HL-60/S4 treated with retinoic acid at 250 ng/mL for 4 days and 3 days (cell line): Measurements from ENCODE around the gene STAT5B.

Experiments used
- in situ Hi-C: fragments of 300-500 bp; cut with MboI; formaldehyde crosslinking; loops from 2 replicates; pipeline ENCODE4 v1.7.0; 2022; ENCODE audit warnings: low sequenced_read_pairs

Gene STAT5B

DNA sequence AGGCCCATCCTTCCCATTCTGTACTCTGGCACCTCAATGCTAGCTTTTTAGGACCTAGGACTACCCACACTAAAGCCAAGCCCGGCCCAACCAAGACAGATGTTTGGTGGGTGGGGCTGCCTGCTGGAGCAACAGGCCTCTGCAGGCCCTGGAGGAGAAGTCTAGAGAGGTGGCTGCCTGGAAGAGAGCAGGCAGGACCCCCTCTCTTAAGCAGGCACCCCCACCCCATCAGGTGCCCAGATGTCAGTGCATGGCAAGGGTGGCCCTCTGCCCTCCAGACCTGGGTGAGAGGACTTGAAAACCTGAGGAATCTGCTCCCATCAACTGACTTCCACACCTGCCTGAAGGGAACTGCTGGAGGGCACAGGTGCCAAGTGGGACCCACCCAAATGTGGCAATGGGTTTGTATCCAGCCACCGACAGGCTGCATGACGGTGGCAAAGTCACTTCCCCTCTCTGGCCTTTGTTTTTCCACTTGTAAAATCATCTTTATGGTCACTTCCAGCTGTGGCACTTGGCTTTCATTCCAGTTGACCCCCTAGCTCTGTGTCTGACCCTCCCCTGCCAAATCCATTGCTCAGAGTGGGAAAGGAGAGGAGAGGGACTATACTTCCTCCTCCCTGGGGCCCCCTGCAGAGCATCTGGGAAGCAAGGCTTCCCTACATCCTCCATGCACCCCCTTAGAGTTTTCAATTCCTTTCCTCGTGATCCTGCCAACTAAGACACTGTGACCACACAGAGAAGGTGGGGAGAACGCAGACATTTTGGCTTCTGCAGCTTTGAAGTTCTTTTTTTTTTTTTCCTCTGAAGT lies 10.4 kb upstream of the STAT5B start:
- in situ Hi-C loops, result no loop called here

DNA sequence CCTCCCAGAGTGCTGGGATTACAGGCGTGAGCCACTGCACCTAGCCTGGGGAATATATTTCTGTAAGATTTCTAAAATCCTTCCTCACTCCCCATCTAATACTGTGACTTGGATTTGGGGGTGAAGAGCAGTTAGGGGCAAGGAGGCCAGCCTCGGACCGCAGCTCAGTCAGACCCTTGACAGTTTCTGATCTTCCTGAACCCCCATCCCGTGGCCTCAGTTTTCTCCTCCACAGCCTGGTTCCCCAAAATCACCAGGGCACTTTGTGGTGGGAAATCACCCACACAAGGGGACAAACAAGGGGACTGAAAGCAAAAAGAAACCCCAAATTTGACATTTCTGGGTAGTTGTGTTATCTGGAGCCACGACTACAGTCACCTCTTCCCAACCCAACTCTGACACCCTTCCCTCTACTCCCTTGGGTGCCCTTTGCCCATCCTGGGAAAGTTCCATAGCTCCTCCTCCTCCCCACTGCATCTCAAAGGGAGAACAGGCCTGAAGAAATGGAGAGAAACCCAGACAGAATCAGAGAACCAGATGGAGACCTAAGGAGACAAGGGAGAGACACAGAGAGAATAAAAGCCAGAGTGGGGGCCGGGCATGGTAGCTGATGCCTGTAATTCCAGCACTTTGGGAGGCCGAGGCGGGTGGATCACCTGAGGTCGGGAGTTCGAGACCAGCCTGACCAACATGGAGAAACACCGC lies 9.3 kb upstream of the STAT5B start:
- in situ Hi-C loops, result no loop called here

DNA sequence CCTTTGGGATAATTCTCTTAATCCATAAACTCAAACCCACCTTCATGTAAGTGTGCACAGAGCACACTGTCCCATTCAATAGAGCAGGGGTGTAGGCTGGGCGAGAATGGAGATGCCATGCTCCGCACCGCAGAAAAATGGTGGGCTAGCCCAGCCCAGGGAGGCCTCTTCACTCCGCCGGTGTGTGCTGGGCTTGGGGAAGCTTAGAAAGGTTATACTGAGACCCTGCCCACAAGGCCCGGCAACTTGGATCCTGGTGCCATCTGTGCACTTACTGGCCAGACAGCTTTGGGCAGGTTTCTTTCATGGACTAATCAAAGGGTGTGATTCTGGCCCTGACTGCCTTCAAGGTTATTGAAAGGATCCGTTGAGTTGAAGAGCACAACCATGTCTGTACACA lies 8.4 kb upstream of the STAT5B start:
- in situ Hi-C loops, result no loop called here

DNA sequence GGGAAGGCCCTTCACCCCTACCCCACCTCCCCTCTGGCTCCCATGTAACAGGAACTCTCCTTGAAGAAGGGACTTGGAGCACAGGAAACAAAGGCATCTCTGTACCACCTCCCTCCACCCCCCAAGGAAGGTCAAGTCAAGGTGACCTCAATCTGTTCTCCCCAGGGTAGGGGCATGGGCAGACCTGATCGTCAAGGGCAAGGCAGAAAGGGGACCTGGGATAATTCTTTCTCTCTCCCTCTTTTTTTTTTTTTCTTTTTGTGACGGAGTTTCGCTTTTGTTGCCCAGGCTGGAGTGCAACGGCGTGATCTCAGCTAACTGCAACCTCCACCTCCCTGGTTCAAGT lies 7.8 kb upstream of the STAT5B start:
- in situ Hi-C loops, result no loop called here

DNA sequence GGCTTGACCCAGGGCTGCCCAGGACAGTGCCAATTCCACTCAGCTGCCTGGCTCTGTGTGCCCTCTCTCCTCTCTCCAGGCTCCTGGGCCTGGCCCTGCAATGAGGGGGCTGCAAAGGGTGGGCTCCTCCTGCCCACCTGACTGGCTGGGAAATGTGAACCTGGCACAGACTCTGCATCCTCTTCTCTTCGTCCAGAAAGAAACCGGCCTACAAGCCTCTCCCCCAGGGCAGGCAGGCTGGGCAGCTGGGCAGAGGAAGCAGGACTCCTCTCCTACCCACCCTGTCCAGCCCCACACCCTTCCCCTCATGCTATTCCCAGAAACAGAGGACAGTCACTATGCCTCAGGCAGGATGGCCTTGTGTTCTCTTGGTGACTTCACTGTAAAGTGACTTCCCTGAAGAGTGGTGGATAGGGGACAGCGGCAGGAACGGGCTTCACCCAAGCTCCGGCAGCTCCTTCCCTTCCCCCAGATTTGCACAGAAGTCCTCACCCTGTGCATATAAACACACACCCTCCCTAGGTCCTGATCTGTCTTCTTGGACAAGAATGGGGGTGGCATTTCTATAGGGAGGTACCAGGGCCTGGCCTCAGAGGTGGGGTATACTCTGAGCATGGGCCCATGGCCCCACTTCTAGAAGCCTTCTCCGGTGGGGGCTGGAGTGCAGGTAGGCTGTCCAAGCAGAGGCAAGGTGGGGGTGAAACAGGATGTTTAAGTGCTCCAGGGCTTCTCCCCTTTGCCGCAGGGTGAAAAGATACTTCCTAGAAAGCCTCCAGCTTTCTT lies 7.2 kb upstream of the STAT5B start:
- in situ Hi-C loops, result no loop called here

DNA sequence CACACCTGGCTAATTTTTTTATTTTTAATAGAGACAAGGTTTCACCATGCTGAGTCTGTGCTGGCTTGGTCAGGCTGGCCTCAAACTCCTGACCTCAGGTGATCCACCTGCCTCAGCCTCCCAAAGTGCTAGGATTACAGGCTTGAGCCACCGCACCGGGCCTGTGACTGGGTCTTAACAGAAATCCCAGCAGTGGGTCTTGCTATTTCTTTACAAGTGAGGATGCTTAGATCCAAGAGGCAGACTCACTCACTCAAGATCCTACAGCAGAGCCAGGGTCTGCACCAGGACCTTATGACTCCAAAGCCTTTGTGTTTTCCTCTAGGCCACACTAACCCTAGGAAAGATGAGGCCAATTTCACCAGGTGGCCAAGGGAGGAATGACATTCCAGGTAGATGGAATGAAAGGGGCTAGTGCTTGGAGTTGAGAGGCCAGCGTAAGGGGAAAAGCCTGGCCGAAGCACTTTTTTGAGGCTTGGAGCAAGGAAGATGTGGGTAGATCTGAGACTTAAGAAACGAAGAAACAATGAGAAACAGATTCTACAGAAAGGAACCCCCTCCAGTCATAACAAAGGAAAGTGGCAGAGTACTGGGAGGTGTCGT lies 6.4 kb upstream of the STAT5B start:
- in situ Hi-C loops, result no loop called here

DNA sequence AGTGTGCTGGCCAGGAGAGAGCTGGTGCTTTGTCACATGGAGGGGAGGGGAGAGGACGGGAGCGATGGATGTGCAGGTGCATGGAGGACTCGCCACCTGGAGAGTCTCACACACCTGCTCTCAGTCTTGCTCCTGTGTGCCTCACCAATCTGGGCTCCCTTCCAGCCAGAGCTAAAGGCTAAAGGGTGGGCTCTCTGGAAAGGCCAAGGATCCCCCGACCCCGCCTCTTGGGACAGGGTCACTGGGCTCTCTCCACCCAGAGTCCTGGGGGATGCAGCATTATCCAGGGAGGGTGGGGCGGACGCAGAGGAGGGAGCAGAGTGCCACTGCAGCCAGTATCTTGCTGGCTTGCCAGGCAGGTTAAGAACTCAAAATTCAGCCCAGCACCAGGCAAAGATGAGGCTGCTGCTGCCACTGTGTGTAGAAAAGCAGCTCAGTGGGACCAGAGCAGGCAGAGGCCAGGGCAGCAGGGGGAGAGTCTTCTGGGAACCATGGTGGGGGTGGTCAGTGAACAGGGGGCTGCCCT lies 5.4 kb upstream of the STAT5B start:
- in situ Hi-C loops, result no loop called here

DNA sequence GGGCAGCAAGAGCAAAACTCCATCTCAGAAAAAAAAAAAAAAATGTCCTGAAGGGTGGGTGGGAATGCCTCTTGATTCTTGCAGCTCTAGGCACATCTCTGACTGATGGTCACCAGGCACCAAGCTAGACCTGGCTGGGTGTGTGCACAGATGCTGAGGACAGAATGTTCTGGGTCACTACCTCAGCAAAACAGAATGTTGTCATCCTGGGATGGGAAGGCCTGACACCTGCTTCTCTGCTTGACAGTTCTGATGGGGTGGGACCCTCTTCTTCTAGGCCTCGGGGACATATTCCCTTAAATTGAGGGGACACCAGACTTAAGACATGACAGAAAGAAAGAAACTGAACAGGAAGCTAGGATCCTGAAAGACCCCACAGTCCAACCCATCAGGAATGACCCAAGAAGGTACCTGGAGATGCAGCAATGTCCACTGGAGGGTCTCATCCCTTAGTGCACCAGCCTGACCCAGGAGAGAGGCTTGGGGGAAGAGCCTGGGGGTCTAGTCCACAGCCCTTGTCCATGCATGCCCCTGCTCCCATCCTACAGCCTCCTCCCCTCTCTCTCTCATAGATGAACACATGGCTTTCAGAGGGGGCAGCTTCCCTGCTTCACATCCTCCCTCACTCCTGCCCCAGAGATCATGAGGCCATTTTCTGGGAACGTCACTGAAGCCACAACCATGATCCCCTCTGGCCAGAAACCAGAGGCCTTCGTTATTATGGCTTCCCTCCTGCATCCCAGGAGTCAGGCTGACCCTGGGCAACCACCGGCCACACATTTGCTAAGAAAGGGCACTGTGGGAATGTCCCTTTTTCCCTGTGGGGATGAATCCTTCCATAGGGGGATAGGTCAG lies 3.8 kb upstream of the STAT5B start:
- in situ Hi-C loops, result no loop called here

DNA sequence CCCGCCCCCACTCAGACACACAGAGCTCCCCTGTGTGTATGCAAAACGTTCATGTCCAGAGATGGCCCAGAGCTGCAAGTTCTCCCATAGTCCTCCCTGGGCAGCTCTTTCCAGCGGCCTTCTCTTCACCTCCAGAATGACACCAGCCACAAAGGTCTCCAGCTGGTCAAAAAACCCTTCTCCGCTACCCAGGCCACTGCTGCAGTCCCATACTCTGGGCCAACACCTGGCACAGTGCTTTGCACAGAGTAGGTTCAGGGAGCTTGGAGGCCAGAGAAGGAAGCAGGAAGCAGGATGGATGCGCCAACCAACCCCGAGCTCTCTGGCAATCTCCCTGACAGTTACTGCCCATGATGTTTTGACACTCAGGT lies 1.1 kb upstream of the STAT5B start:
- in situ Hi-C loops, result no loop called here

DNA sequence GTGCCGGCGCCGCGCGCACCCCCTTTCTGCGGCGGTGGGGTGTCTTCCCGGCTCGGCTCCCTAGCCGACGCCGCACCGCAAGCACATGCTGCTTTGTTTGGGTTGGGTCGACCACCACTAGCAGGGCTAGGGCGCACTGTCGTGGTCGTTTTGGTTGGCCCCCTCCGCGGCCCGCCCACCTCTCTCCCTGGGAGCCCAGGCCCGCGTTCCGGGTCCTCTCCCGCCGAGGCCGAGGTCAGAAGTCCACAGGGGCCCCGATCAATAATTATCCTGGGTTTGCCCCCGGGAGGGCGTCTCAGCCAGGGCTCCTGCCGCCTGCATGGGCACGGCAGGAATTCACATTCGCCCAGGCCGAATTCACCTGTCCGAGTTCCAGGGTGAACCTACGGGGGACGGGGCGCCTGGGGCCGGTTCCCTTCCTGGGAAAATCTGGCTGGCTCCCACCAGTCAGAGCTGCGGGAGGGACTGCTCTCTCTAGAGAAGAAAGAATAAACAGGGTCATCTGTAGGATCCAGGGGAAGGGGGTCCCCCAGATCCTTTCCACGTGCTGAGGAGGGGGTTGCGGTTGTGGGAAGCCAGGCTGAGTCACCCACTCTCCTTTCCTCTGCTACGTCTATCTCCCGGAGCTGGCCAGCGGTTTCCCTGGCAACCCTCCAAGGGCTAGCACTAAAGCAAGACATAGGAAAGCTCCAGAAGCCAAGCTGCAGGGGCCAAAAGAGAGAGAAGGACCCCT lies 584 bp upstream of the STAT5B start:
- in situ Hi-C loops, result no loop called here

DNA sequence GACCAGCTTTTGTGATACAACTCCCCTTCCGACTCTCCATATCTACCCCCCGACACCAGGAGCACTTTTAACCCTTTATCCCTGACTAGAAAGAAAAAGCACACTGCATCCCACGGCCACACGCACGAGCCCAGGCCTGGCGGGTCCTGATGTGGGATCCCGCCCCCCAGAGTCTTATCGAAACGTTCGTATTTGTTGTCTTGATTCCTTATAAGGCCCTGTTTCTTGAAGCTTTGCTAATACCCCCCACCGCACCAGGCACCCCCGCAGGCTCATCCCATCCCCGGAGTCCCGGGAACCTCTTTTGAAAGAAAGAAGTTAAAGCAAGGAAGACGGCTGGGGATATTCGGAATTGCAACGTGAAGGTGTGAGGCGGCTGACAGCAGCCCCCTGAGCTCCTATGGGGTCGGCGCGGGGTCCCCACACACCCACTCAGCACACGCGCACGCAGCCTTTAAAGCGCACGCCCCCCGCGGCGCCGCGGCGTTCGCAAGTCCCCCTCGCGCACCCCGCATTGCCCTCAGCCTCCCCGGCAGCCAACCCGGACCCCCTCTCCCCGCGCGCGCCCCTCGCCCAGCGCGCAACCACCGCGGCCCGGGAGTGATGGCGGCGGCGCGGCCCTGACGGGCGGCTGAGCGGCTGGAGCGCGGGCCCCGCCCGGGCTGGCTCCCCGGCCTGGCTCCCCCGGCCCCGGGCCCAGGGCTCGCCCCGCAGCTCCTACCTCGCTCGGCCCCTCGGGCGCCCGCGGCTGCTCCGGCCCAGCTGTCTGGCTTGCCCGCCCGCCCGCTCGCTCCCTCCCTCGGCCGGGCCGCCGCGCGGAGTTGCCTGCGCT lies 448 bp downstream of the STAT5B start:
- in situ Hi-C loops, result no loop called here

DNA sequence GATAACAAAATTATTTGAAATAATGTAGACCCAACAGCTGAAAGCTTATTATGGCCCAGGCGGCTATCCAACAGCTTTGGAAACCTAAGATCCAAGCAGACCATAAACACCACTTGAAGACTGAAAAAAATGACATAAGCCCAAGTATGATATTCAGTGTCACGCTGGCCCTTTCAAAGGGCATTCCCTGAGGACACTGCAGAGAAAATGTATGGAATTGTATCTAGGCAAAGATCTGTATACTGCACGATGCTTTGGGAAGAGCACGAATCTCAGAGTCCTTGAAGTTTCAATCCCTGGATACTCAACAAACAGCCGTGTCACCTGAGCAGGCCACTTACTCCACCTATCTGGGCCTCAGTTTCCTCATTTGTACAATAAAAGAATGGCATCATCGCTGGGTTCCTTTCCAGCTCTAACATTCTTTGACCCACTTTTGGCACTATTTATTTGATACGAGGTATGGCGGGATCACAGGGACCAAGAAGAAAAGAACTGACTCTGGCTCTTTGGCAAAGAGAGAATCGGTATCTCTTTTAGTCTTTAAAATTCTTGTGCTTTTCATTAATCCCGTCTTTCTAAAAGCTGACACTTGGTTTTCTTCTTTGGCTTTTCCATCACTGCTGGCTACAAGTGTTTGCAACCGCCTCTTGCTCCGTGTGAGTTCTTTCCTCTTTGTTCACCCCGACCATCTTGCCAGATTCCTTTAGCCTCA lies 1.2 kb downstream of the STAT5B start:
- in situ Hi-C loops, result no loop called here

DNA sequence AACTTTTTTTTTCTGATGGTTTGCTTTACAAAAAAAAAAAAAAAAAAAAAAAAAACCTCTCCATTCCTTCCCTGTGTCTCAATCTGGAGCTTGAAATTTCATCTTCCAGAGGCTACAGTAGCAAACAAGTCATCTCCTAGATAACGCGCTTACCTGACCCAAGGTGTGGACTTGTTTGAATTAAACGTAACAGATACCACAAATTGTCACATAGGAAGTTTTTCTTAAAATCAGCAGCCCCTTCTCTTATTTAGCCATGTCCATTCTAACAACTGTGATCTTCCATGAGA lies 2.0 kb downstream of the STAT5B start:
- in situ Hi-C loops, result no loop called here

DNA sequence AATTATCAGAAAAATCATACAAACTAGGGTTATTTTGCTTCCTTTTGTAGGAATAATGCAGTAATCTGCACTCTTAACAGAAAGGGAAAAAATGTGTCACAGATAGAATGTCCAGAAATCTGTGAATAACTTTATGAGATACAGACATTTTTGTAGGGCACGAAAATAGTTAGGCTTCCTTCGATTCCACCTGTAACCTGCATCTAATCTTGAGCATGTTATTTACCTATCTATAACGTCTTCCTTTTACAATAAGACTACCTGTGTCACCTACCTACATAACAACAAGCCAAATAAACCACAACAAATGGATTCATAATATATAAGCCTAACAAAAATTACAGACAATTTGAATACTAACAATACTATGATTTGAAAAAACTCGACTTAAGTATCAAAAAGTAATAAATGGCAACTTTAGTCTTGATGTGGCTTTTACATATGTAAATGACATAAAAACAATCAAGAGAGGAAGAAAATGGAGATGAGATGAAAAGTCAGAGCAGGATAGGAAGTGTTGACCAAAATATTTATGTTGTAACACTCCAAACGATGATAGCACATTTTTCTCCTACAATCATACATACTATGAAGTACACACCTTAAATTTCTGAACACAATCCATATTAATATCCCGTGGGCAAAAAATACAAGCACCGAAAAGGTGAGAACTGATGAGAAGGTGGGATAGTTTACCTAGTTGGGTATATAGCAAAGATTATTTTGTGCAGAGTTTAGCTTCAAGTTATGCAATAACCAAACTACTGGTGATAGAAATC lies 2.5 kb downstream of the STAT5B start:
- in situ Hi-C loops, result no loop called here

DNA sequence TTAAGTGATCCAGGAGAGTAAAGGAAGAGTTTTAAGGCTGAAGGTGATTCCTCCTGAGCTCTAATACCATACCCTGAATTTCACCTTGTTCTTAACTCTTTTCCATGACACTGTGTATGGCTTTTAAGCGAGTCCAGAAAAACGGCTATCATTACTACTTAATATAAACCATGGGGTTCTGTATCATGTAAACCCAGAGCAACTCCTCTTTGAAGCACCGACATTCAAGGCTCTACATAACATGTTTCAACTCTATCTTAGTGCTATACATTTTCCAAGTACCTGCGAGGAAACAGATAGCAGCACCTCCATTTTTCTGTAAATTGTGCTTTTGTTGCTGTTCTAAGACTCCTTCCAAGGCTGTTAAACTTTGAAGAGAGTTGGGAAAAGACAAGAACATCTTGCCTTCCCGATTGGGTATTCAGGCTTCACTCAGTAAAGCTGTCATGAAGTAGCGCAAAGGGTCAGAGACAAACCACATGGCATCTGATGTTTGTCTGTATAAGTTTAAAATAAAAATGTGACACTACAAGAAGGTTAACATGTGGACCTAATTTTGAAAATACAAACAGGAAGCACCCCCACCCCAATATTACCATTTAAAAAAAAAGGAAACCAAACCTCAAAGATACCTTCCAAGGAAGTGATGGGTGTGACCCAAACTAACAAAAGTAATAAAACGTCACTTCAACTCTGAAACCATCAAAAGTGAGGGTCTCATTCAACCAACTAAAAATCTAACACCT lies 3.9 kb downstream of the STAT5B start:
- in situ Hi-C loops, result no loop called here

DNA sequence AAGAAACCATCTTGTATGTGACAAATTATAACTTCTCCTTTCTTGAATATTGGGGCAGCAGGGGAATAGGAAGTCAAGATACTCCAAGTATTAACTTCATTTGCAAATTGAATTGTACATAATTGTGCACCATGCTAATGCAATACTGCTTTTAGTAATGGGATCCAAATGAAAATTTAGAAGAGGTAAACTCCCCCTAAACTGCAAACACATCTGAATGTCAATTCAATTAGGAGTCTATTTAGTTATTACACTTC lies 4.5 kb downstream of the STAT5B start:
- in situ Hi-C loops, result no loop called here
